ENCODE measurements around the gene NUDT1.

NUDT1 gene

GRCh38 chr7:2271273-2272026 is 29.4 kb downstream of the NUDT1 start:
- no peak for DNase-seq

GRCh38 chr7:2272031-2272430 is 30.0 kb downstream of the NUDT1 start:
- no peak for DNase-seq

- no peak for DNase-seq
Measured at GRCh38 chr7:2273866-2274265, 31.8 kb downstream of the NUDT1 start.

GRCh38 chr7:2274666-2275065 is 32.6 kb downstream of the NUDT1 start:
- DNase-seq: no peak

GRCh38 chr7:2275101-2275500 is 33.1 kb downstream of the NUDT1 start:
- DNase-seq: no peak

GRCh38 chr7:2276107-2276506 is 34.1 kb downstream of the NUDT1 start:
- no peak for DNase-seq

GRCh38 chr7:2278026-2278425 is 36.0 kb downstream of the NUDT1 start:
- no peak for DNase-seq

- DNase-seq: no peak
Measured at GRCh38 chr7:2279896-2280295, 37.9 kb downstream of the NUDT1 start.

- no peak for DNase-seq
Measured at GRCh38 chr7:2280424-2280823, 38.4 kb downstream of the NUDT1 start.

GRCh38 chr7:2281541-2281940 is 39.5 kb downstream of the NUDT1 start:
- DNase-seq: no peak

GRCh38 chr7:2282185-2282751 is 40.2 kb downstream of the NUDT1 start:
- DNase-seq: no peak

- no peak for DNase-seq
Measured at GRCh38 chr7:2283074-2283473, 41.0 kb downstream of the NUDT1 start.

- no peak for DNase-seq
Measured at GRCh38 chr7:2287745-2288144, 45.7 kb downstream of the NUDT1 start.

- DNase-seq: no peak
Measured at GRCh38 chr7:2288503-2288902, 46.5 kb downstream of the NUDT1 start.

GRCh38 chr7:2289111-2289586 is 47.1 kb downstream of the NUDT1 start:
- no peak for DNase-seq

- DNase-seq: no peak
Measured at GRCh38 chr7:2289621-2290020, 47.6 kb downstream of the NUDT1 start.

- no peak for DNase-seq
Measured at GRCh38 chr7:2290877-2291276, 48.9 kb downstream of the NUDT1 start.

- no peak for DNase-seq
Measured at GRCh38 chr7:2295936-2296620, 54.1 kb downstream of the NUDT1 start.

- no peak for DNase-seq
Measured at GRCh38 chr7:2296832-2297231, 54.8 kb downstream of the NUDT1 start.

GRCh38 chr7:2299131-2299829 is 57.3 kb downstream of the NUDT1 start:
- no peak for DNase-seq

GRCh38 chr7:2299870-2300512 is 58.0 kb downstream of the NUDT1 start:
- no peak for DNase-seq

Measured in GF-D8 (cell line).